SK-N-SH treated with all-trans-retinoic acid at 6 μM for 48 hours (cell line): ENCODE data around the gene FGFR4.

Source experiments
- ARNTL ChIP-seq: fragments of 450-650 bp; formaldehyde crosslinking; IDR thresholded peaks from 2 replicates; pipeline ENCODE4 v1.5.0; 2020; ENCODE audit warnings: low read depth, mild to moderate bottlenecking, moderate library complexity, borderline replicate concordance
- ISL1 ChIP-seq: fragments of 250-450 bp; sonication (Bioruptor Pico); IDR thresholded peaks from 2 replicates; pipeline ENCODE4 v2.1.2; 2022; ENCODE audit warnings: mild to moderate bottlenecking, moderate library complexity
- OSR1 ChIP-seq: fragments of 250-450 bp; sonication (Bioruptor Pico); IDR thresholded peaks from 2 replicates; pipeline ENCODE4 v1.8.0; 2022; ENCODE audit warnings: moderate library complexity, mild to moderate bottlenecking, inconsistent platforms
- TCF4 ChIP-seq: fragments of 250-450 bp; sonication (Bioruptor Pico); IDR thresholded peaks from 2 replicates; pipeline ENCODE4 v1.8.0; 2021; ENCODE audit warnings: mild to moderate bottlenecking, moderate library complexity, borderline replicate concordance
- ZFP3 ChIP-seq: fragments of 250-450 bp; sonication (Bioruptor Pico); IDR thresholded peaks from 2 replicates; pipeline ENCODE4 v1.5.0; 2020; ENCODE audit warnings: mild to moderate bottlenecking, moderate library complexity

DNA sequence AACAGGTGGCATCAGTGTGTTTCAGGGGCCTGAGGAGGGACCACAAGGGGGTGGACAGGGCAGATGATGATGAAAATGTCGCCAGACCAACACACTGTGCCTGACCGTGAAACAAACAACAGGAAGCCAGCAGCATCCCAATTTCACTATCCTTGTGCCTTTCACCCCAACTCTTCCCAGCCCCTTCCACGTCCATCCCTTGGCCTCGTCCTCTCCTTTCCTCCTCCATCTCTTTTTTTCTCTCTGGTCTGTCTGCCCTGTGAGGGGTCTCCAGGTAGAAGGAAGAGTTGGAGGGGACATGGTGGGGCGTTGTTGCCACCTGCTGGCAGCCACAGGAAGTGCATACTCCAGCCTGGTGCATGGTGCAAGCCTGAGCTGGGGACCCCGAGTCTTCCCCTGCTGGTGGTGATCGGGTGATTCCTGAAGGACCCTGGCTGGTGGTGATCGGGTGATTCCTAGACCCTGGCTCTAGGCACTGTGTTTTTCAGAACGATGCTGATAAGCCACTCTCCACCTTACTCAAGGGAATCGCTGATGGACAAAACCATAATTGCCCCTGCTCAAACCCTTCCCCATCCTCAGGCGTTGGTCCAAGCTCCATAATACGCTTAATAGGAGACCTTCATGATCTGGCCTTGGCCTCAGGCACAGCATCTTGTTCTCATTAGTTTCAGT is 25.1 kb downstream of the FGFR4 start:
- TF ChIP-seq ARNTL (no peak), ISL1 (CRISPR knock-in tag) (no peak), TCF4 (no peak), OSR1 (CRISPR knock-in tag) (no peak), ZFP3 (CRISPR knock-in tag) (no peak)
